NB4 (cell line): ENCODE data around the gene ZNF385A.

Experiments used
- DNase-seq: peaks from one replicate; pipeline ENCODE4 v3.0.0; 2010; ENCODE audit warnings: low read depth
- H3K4me3 ChIP-seq: one replicate; pipeline ENCODE4 v1.5.1; 2011; ENCODE audit warnings: mild to moderate bottlenecking, low read depth, low read length, moderate library complexity
- MYC ChIP-seq: IDR thresholded peaks from 2 replicates; pipeline ENCODE4 v1.6.1; 2011; ENCODE audit warnings: low read depth, low read length
- POLR2A ChIP-seq: IDR thresholded peaks from 2 replicates; pipeline ENCODE4 v1.6.1; 2011; ENCODE audit warnings: mild to moderate bottlenecking; ENCODE audit not compliant: insufficient read length; ENCODE audit errors: extremely low read depth
- TF ChIP-seq, protein P1 (sequence below): IDR thresholded peaks from one replicate; pipeline ENCODE4 v1.5.1; 2012; ENCODE audit warnings: low read depth, low read length
- TF ChIP-seq, protein P2 (sequence below): IDR thresholded peaks from 2 replicates; pipeline ENCODE4 v1.6.1; 2011; ENCODE audit warnings: low read depth, low read length

ZNF385A gene, protein sequence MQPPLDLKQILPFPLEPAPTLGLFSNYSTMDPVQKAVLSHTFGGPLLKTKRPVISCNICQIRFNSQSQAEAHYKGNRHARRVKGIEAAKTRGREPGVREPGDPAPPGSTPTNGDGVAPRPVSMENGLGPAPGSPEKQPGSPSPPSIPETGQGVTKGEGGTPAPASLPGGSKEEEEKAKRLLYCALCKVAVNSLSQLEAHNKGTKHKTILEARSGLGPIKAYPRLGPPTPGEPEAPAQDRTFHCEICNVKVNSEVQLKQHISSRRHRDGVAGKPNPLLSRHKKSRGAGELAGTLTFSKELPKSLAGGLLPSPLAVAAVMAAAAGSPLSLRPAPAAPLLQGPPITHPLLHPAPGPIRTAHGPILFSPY

DNA sequence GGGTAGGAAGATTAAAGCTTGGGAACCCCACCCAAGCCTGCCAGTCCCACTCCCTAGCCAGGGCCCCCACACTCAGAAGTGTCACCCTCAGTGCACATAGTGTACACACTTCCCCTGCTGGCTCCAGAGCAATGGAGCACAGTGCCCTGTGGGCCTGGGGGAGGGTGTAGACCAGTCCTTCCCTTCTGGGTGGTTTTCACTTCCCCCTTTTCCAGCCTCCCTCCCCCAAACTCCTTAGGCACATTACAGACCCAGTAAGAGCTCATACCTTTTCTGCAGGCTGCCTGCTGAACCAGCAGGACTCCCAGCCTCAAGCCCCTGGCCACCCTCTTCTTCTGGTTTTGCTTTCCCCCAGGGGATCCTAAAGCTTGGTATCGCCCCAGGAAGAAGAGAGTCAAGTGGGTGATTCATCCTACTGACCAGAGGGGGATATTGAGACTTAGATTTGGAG lies at the start of gene ZNF385A:
ZNF385A (minus strand) TSS at position 143 of the 451 bp plus-strand sequence. CDS start 219 bp downstream, outside the sequence.
- peak within 1 kb of the TSS; percentile 51 for H3K4me3 ChIP-seq
- DNase-seq = peak; percentile 99
- TF ChIP-seq MYC = peak; percentile 65
- TF ChIP-seq POLR2A = peak; percentile 17
- TF ChIP-seq, protein P1, sequence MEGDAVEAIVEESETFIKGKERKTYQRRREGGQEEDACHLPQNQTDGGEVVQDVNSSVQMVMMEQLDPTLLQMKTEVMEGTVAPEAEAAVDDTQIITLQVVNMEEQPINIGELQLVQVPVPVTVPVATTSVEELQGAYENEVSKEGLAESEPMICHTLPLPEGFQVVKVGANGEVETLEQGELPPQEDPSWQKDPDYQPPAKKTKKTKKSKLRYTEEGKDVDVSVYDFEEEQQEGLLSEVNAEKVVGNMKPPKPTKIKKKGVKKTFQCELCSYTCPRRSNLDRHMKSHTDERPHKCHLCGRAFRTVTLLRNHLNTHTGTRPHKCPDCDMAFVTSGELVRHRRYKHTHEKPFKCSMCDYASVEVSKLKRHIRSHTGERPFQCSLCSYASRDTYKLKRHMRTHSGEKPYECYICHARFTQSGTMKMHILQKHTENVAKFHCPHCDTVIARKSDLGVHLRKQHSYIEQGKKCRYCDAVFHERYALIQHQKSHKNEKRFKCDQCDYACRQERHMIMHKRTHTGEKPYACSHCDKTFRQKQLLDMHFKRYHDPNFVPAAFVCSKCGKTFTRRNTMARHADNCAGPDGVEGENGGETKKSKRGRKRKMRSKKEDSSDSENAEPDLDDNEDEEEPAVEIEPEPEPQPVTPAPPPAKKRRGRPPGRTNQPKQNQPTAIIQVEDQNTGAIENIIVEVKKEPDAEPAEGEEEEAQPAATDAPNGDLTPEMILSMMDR = peak; percentile 3
- TF ChIP-seq, protein P2, sequence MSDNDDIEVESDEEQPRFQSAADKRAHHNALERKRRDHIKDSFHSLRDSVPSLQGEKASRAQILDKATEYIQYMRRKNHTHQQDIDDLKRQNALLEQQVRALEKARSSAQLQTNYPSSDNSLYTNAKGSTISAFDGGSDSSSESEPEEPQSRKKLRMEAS = peak; percentile 51

DNA sequence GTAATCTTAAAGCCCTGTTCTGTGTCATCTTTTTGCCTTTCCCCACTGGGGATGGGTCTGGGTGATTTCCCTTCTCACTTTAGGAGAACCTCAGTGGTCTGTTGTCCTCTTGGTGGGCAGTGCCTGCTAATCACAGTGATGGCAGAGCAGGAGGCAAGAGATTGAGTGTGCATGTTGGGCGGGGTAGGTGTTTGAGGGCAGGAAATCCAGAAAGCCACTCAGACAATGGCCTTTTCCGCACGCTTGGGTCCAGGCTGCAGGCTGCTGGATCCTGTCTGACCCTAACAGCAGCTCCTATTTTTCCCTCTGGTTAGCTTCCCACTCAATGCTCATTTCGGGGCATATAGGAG lies 48.3 kb upstream of the ZNF385A start:
- TF ChIP-seq POLR2A = no peak
- TF ChIP-seq MYC = no peak
- TF ChIP-seq, protein P1 = no peak
- TF ChIP-seq, protein P2 = no peak
- no peak for DNase-seq

DNA sequence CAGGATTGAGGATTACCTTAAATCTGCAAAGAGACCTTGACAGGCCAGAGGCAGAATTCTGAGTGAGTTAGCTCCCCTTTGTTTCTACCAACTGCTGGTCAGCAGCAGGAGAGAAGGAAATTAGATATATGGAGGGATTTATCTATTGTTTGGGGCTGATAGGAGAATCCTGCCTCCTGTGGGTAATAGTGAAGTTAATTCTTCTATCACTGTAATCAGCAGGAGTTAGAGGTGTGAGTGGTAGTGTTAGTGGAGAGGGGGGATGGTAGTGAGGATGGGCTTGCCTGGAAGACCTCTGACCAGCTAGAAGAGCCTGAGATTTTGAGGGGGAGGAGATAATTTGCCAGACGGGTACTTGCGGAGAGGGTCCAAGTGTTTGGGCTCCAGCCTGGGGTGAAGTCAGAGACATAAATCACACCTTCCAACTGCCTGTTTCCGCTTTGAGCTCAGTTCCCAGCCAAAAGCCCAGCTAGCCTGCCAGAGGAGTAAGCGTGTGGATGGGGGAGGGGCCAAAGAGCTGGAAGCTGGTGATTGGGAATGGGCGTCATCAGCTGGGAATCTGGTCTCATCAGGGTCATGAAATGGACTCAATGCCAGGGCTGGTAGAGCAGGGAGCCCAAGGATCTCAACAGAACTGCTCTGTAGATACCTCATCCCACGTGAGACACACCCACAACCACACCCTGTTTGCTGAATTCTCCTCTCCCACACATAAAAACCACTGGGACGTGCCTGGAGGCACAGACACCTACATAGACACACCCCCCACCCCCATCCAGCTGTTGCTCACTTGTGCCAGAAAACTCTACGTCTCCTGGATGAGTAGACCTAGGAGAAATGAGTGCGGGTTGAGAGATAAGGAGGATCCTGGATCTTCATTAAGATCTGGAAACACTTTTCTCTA lies 47.6 kb upstream of the ZNF385A start:
- DNase-seq = peak; percentile 52
- no peak overlapping the region for H3K4me3 ChIP-seq
- TF ChIP-seq MYC (no peak), POLR2A (no peak)
- TF ChIP-seq, protein P1 = no peak
- TF ChIP-seq, protein P2 = no peak

More for the DNA sequence above, 48.3 kb upstream of the ZNF385A start:
- no peak overlapping the region for H3K4me3 ChIP-seq

DNA sequence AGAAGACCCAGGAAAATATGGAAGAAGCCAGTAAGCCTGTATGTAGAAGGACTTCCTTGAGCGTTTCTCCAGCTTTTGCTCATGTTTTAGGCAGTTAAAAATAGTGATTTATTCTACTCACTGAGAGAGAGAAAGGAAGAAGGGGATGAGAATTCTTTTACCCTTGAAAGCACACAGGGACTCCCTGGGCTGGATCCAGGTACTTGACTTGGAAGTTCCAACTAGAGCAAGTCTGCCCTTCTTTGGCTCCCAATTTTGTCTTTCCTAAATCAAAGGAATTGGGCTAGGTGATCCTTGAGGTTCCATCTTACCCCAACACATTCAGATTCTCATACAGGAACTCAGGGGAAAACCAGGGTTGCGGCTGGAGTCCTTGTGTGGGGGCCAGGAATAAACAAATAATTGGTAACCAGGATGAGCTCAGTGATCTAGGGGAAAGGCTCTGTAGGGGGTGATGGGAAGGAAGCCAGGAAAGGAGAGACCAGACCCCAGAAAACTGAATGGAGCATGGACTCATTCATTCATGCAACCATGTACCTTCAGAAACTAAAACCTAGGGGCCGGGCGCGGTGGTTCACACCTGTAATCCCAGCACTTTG lies 46.0 kb upstream of the ZNF385A start:
- DNase-seq = no peak
- H3K4me3 ChIP-seq = no peak overlapping the region
- TF ChIP-seq, protein P1 = no peak
- TF ChIP-seq MYC = no peak
- no peak for TF ChIP-seq POLR2A
- TF ChIP-seq, protein P2 = no peak

DNA sequence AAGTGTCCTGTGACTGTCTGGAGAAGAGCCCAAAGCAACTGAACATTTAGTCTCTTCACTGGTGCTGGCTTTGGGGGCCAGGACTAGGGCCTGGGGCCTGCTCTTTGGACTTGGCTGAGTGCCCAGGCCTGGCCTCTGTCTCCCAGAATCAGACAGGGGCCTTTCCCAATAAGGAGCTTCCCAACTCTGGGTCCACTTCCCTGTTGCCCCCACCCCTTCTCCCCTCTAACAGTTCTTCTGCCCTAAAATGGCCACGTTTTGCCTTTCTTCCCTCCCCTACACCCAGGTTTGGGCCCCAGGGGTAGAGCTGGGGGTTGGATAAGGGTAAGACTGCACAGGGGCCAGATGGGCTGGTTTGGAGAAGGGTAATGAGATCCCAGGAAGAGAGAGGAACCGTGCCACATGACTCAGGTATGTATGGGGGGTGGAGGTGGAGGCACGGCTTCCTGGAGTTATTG lies 44.5 kb upstream of the ZNF385A start:
- no peak for DNase-seq
- peak overlapping the region; percentile 22 for H3K4me3 ChIP-seq
- TF ChIP-seq POLR2A = no peak
- no peak for TF ChIP-seq MYC
- TF ChIP-seq, protein P1 = no peak
- TF ChIP-seq, protein P2 = no peak
